Iris pigment epithelial cell (primary cell): ENCODE data around the gene GRIN2A.

Experiments used
- DNase-seq: peaks from one replicate; pipeline ENCODE4 v3.0.0-alpha.2; 2011; ENCODE audit warnings: low read depth

Gene GRIN2A

GRCh38 chr16:9817586-9817985 is 364.6 kb downstream of the GRIN2A start:
- no peak for DNase-seq

GRCh38 chr16:9816644-9817043 is 365.6 kb downstream of the GRIN2A start:
- DNase-seq = no peak

- no peak for DNase-seq
Observed at GRCh38 chr16:9813665-9814064, 368.6 kb downstream of the GRIN2A start.

- no peak for DNase-seq
Observed at GRCh38 chr16:9808210-9808609, 374.0 kb downstream of the GRIN2A start.

- no peak for DNase-seq
Observed at GRCh38 chr16:9807302-9807701, 374.9 kb downstream of the GRIN2A start.

- DNase-seq = no peak
Observed at GRCh38 chr16:9805109-9805508, 377.1 kb downstream of the GRIN2A start.

GRCh38 chr16:9802160-9802559 is 380.1 kb downstream of the GRIN2A start:
- no peak for DNase-seq

- no peak for DNase-seq
Observed at GRCh38 chr16:9801651-9802050, 380.6 kb downstream of the GRIN2A start.

- no peak for DNase-seq
Observed at GRCh38 chr16:9800186-9800738, 382.0 kb downstream of the GRIN2A start.

- no peak for DNase-seq
Observed at GRCh38 chr16:9798952-9799580, 383.2 kb downstream of the GRIN2A start.

- no peak for DNase-seq
Observed at GRCh38 chr16:9798474-9798873, 383.8 kb downstream of the GRIN2A start.

- peak; percentile 36 for DNase-seq
Observed at GRCh38 chr16:9797306-9797705, 384.9 kb downstream of the GRIN2A start.

GRCh38 chr16:9793623-9794022 is 388.6 kb downstream of the GRIN2A start:
- DNase-seq = no peak

- DNase-seq = no peak
Observed at GRCh38 chr16:9791556-9791955, 390.7 kb downstream of the GRIN2A start.

GRCh38 chr16:9790199-9790598 is 392.0 kb downstream of the GRIN2A start:
- DNase-seq = no peak

GRCh38 chr16:9787717-9788116 is 394.5 kb downstream of the GRIN2A start:
- DNase-seq = no peak

- no peak for DNase-seq
Observed at GRCh38 chr16:9780831-9781230, 401.4 kb downstream of the GRIN2A start.

- no peak for DNase-seq
Observed at GRCh38 chr16:9778849-9779248, 403.4 kb downstream of the GRIN2A start.

GRCh38 chr16:9775998-9776397 is 406.2 kb downstream of the GRIN2A start:
- no peak for DNase-seq

GRCh38 chr16:9773289-9773688 is 408.9 kb downstream of the GRIN2A start:
- DNase-seq = no peak

- DNase-seq = no peak
Observed at GRCh38 chr16:9772526-9773225, 409.6 kb downstream of the GRIN2A start.

- no peak for DNase-seq
Observed at GRCh38 chr16:9766891-9767290, 415.3 kb downstream of the GRIN2A start.

GRCh38 chr16:9763505-9763904 is 418.7 kb downstream of the GRIN2A start:
- DNase-seq = no peak

GRCh38 chr16:9761870-9762269 is 420.4 kb downstream of the GRIN2A start:
- DNase-seq = no peak
